T-helper 22 cell (primary cell): ENCODE results near the gene TLCD5.

ENCODE experiments used
- DNase-seq: peaks from one replicate; pipeline ENCODE4 v3.0.0-alpha.2; 2020; ENCODE audit warnings: low read depth

The TLCD5 gene

DNA sequence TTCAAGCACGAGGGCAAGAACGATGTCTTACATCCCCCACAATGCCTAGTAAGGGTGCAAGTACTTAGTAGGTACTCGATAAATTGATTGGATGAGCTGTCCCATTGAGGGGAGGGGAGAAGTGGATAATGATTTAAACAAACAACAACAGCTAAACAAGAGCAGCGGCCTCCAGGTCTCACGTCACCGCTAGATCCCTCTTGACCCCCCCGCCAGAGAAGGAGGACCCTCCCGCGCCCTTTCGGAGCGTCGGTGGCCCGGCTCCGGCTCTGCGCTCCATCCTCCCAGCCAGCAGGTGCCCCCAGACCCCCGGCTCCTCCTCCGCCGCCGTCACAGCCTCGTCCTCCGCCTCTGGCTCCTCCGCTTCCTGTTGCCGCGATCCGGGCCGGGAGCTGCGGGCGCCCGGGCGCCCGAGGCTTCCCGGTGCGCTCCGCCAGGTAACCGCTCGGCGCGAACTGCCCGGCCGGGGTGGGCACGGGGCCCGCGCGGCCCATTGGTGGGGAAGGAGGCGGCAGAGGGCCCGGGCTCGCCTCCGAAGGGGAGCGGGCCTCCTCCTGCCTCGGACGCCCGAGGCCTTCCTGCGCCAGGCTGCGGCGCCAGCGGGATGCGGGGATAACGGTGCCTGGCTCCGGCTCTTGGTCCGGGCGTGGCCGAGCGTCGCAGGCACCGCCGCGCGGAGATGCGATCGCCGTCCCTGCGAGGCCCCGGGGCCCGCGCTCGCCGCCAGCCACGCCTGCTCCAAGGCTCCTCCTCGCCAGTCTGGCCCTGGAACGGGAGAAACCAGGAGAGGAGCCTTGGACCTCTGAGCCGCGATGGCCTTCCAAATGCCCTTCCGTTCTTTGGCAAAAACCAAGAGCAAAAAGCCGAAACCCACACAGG, at the start of gene TLCD5:
TSS of gene TLCD5 (plus strand) at position 368 of the 879 bp plus-strand sequence. CDS start 2,143 bp downstream, outside the sequence.
- DNase-seq, result no peak

GRCh38 chr11:120279502-120279901, 45.6 kb upstream of the TLCD5 start:
- DNase-seq, result no peak

- no peak for DNase-seq
Measured at GRCh38 chr11:120280600-120281051, 44.5 kb upstream of the TLCD5 start.

DNA sequence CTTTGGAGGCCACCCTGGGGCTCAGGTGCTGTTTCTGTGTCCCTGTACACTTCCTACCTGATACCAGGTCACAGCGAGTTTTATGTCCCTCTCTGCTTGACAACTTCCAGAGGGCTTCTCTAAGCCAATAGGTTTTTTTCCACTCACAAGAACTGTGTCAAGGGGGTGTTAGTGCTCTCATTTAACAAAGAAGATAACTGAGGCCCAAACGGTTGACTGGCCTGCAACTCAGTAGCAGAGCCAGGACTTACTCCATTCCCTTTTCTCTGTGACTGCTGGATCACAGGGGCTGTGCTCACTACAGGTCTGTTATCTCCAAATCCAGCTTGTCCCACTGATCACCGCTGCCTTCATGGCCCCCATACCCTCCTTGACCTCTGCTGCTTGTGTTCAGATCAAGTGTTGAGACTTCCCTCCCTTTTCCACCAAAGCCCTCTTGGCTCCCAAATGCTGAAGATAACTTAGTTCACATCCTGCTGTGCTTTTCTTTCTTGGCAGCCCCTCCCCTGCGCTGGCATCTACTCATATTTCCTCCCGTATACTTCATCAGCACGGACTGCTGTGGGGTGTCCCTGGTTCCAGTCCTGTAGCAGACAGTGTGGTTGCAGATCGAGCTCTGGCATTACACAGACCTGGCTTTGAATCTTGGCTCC, 43.8 kb upstream of the TLCD5 start:
- no peak for DNase-seq

DNA sequence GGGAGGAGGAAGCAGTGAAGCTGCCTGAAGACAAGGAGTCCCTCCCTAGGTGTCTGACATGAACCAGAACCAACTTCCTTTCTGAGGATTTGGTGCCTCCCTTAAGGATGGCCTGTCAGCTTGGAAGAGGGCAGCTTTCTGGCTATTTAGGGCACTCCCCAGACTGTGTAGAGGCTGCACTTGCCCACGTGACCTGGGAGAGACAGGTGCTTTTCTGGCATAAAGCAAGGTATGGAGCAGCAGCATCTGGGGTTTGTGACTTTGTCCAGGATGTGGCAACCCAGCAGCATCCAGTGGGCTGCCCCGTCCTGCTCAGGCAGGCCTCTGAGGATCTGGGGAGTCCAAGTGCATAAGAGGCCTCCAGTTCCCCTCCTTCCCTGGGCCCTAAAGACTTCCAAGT, 42.0 kb upstream of the TLCD5 start:
- no peak for DNase-seq

DNA sequence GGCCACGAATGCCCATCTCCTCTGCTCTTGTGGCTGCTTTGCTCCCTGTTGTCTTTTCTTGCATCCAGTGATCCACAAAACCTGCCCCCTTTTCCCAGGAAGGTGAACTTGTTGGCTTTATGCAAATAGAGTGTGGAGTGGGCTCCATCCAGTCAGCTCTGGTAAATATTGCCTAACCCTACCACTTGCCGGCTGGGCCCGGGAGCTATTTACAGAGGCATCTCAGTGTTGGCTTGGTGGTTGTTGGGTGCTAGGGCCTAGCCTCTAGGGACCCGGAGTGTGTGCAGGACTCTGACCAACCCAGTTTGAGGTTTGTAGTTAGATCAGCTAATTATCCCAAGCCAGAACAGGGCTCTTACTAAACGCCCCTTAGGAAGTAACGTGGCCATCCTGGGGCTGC, 40.8 kb upstream of the TLCD5 start:
- DNase-seq, result no peak

- DNase-seq, result no peak
Measured at GRCh38 chr11:120285256-120285655, 39.8 kb upstream of the TLCD5 start.

DNA sequence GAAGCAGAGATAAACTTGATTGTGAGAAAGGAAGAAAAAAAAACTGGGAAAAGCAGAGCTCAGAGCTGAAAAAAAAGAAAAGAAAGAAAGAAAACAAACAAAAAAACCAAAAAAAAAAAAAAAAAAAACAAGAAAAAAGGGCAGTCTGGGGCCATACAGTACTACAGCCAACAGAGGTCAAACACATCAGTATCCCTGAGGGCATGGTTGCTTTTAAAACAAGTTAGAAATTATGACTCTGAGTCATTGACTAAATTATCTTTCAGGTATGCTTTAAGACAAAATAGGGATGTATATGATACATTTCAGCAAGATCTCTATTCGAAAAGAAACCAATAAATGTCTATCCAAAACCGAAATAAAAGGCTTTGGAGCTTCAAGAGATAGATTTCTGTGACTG, 37.1 kb upstream of the TLCD5 start:
- no peak for DNase-seq

DNA sequence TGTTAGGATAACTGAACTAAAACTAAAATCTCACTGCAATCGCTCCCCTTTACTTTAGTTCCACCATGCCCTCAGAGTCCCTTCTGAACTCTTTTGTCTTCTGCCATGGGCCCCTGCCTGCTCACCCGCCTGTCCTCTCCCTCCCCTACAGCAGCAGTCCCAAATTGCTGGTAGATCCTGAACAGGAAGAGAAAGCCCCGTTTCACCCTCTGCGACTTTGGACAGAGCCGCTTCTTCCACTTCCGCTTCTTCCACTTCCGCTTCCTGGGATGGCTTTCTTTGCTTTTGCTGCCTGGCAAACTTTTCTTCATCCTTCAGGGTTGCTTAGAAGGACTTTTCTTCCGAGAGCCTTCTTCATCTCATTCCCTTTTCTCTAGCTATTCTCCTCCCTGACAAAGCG, 35.7 kb upstream of the TLCD5 start:
- no peak for DNase-seq

GRCh38 chr11:120290956-120291355, 34.1 kb upstream of the TLCD5 start:
- DNase-seq, result no peak

DNA sequence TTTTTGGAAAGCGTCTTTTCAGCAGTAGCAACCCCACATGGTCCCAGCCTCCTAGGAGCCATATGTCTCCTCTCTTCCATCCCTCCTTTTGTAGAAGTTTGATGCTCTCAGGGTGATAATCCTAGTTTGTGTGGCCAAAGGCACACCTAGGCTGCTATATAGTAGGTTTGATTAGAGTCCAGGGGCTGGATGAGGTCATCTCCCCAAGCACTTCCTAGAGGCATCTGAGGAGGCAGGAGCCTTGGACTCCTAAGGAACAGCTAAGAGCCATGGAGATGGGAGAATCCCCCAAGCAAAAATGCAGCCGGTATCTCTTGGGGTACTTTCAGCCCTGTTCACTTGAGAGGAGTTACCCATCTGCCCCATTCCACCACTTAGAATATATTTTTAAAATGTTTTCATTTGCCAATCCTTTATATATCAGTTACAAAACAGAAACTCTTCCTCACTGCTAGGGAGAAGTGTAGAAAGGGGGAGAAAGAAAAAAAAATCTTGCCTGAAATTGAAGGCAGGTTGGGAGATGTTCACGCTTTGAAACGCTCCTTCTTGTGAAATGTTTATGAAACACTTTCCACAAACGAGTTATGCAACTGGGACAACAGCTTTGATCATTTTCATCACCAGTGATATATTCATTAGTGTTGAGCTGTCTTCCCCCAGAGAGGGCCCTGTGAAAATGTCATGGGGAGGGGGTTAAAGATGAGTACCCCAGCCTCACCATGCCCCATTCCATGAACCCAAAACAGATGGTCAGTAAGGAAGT, 31.9 kb upstream of the TLCD5 start:
- DNase-seq, result no peak

- no peak for DNase-seq
Measured at GRCh38 chr11:120294096-120294495, 31.0 kb upstream of the TLCD5 start.

DNA sequence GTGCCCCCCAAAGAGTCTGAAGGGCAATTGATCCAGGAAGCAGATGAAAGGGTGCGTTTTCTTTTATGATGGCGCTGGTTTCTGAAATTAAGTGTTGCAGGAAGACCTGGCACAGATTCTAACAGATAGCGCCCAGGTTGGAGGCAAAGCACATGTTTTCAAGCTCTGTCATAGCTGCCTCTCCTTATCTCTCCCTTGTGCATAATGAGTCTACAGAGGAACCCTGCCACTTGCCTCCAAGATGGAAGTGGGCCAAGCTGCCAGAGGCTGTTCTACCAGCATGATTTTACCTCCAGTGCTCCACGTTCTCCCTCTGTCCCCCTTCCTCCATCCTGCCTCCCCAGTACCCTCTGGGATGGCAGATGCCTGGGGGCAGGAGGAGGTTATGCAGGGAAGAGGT, 30.0 kb upstream of the TLCD5 start:
- DNase-seq, result no peak

DNA sequence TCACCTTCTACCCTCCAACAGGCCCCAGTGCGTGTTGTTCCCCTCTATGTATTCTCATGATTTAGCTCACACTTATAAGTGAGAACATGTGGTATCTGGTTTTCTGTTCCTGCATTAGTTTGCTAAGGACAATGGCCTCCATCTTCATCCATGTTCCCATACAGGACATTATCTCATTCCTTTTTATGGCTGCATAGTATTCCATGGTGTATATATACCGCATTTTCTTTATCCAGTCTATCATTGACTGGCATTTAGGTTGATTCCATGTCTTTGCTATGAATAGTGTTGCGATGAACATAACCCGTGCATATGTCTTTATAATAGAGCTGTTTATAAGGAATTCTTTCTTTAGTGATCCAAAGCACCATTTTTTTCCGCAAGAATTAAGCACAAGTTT, 28.5 kb upstream of the TLCD5 start:
- DNase-seq, result no peak

DNA sequence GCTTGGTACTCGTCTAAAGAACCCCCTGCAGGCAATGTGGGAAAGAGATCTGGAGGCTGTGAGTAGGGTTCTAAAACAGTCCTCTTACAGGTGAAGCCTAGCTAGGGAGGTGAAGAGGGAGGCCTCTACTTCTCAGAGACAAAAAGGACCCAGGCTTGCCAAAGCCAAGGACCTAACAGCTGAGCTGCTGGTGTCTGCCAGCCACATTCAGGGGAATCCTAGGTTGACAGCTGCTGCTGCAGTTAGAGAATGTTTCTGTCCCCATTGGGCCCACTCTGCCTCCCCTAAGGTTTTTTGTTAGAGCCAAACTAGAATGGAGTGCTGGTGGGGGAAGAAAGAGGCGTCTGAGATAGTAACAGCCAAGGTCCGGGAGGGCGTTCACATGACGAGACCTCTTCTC, 26.6 kb upstream of the TLCD5 start:
- DNase-seq, result no peak

DNA sequence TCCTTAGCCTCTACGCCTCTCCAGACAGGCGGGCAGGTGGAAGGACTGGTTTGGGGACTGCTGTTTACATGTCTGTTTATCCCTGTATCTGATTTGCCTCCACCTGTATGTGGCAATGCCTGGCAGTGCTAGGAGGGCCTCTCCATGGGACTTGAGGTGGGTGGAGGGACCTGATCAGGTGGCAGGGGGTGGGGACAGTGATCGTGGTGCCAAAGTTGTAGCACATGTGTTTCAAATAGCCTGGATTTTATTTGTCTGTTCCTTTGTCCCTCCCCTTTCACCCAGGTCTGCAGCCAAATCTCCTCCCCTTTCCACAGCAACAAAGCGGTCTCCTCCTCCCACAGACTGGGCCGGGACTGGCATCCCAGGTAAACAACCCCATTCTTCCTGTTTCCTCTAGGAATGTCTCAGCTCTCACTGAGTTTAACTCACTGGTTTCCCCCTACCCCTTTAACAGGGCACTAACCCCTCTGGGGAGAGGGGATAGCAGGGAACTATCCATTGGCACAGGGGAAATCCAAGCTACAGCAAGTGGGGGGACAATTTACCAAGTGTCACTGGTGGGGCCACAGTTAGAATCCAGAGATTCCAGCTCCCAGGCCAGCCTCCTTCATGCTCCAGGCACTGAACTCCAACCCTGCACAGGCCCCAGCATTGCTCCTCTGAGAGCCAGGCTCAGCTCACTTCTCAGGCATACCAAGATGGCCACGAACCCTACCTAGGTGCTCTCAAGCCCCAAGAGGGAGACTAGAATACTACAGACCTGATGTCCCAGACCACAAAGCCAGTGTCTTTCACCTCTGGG, 22.9 kb upstream of the TLCD5 start:
- no peak for DNase-seq

DNA sequence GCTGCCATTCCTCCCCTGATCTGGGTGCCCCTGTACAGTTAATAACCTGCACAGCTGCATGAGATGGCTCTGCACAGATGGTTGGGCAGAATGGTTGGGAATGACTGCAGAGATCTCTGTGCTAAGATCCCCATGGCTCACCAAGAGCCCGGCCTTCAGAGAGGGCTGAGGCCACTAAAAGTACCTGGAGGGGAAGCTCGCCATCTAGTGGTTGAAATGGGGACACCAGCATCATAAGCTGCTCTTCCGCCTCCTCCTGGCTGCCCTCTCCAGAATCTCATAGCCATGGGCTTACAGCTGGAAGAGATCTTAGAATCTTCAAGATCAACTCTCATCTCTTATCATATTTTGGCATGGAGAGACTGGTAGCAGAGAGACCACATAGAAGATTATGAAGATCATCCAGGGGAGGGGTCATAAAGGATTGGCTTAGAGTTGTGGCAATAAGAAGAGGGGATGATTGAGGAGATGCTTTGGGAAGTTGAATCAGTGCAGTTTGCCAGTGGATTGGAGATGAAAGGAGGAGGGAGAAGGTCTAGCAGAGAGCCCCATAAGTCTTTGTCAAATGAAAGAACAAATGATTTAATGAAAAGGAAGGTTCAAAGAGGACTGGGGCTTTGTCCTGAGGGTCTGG, 22.0 kb upstream of the TLCD5 start:
- DNase-seq, result no peak

DNA sequence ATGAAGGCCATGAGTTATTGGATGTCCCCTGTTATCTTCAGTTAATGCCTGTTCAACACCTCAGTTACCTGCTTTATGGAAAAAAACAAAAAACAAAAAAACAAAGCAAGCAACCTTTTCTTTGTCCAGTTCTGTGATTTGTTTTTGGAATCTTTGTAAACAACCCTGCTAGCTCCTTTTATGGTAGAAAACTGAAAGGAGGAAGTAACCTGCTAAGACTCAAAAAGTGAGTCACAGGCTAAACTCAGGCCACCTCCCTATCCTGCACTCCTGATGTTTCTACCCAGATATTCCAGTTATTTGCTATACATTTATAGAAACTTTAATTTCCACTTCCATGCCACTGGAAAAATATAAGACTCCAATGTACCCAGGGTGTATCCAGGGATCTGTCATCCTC, 20.6 kb upstream of the TLCD5 start:
- no peak for DNase-seq

DNA sequence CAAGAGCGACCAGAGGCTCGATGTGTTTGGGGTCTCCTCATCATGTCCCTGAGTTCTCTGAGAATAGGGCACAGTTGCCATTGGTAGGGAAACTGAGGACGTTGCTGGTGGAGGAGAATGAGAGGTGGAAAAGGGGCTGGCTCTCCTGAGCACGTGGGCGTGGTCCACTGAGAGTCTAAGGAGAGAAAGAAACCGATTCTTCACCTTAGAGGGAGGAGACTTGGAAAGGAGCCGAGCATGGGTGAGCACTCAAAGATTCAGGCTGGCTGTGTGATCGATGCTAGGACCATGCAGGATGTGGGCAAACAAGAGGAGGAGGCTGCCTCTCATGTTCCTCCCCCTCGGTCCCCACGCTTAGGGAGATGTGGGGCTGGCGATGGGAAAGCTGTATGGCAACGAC, 19.8 kb upstream of the TLCD5 start:
- DNase-seq, result no peak

DNA sequence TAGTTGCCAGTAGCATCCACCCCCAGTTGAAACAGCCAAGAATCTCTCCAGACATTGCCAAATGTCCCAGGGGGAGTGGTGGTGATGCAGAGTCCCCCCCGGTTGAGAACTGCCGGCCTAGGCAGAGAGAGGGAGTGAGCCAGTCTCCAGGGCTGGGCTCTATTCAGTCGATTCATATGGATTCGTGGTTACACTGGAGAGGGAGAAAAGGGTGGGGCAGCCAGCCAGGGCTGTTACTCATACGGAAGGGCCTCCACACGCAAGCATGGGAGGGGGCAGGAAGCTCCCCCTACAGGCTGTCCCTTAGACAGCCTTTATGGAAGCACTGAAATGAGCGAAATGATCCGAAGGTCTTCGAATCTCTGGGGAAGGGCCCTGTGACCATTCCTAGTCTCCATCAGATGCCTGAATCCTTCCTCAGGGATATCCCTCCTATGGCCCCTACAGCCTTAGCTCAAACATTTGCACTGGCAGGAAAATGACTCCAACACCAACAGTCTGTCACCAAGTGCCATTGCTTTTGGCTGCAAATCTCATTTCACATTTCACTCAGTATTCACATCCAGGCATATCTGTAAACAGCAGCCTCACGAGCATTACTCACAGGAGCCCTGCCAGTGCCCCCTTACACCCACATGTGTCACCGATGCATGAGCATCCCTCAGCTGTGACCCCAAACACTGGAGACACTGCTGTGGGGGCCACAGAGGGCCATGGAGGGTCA, 18.4 kb upstream of the TLCD5 start:
- no peak for DNase-seq

- no peak for DNase-seq
Measured at GRCh38 chr11:120307476-120307875, 17.6 kb upstream of the TLCD5 start.
